ENCODE measurements around the gene RHOT1.

- TF ChIP-seq ZFX (IDR thresholded peaks at IDR 0.05; ENCODE audit: borderline replicate concordance) (no peak), CTCF (IDR thresholded peaks at IDR 0.05) (no peak)
Measured at GRCh38 chr17:32256701-32257019, 114.4 kb downstream of the RHOT1 start.

Data from 22Rv1 (cell line).